Neural progenitor cell (in vitro differentiated cells): ENCODE data around the gene VTCN1.

Experiments
- EZH2 ChIP-seq: fragments of 200-600 bp; sonication (generic); IDR thresholded peaks from 2 replicates; pipeline ENCODE4 v1.6.1; 2017; ENCODE audit warnings: antibody characterized with exemption, mild to moderate bottlenecking, moderate library complexity
- EZH2phosphoT487 ChIP-seq: fragments of 200-600 bp; sonication (generic); IDR thresholded peaks from 2 replicates; pipeline ENCODE4 v1.6.1; 2017; ENCODE audit warnings: antibody characterized with exemption
- TF ChIP-seq, protein P1 (sequence below): fragments of 200-600 bp; sonication (generic); IDR thresholded peaks from 2 replicates; pipeline ENCODE4 v1.5.1; 2017; ENCODE audit warnings: antibody characterized with exemption, mild to moderate bottlenecking

DNA sequence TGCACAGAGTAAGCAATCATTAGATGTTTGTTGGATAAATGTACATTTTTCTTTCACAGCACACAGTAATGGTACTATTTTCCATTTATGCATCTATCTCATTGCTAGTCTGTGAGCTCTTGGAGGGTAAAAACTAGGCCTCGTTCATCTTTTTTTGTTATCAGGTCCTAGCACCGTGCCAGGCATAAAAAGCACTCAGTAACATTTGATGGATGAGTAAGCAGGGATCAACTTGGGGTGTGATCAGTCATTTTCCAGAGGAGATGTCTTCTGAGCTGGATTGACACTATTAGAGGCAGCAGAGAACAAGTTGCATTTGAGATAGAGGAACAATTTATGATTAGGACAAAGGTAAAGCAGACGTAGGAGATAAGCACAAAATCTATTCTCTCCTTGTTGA lies 4.3 kb upstream of the VTCN1 start:
- TF ChIP-seq, protein P1, sequence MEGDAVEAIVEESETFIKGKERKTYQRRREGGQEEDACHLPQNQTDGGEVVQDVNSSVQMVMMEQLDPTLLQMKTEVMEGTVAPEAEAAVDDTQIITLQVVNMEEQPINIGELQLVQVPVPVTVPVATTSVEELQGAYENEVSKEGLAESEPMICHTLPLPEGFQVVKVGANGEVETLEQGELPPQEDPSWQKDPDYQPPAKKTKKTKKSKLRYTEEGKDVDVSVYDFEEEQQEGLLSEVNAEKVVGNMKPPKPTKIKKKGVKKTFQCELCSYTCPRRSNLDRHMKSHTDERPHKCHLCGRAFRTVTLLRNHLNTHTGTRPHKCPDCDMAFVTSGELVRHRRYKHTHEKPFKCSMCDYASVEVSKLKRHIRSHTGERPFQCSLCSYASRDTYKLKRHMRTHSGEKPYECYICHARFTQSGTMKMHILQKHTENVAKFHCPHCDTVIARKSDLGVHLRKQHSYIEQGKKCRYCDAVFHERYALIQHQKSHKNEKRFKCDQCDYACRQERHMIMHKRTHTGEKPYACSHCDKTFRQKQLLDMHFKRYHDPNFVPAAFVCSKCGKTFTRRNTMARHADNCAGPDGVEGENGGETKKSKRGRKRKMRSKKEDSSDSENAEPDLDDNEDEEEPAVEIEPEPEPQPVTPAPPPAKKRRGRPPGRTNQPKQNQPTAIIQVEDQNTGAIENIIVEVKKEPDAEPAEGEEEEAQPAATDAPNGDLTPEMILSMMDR: no peak
- TF ChIP-seq EZH2phosphoT487 (no peak), EZH2 (no peak)
